K562 (cell line): Measurements from ENCODE around the gene SLC22A16. TPM values are rescaled to one million over a fixed set of nuclear protein-coding genes. Genes with fewer than 3 reads are reported as not detected.

Experiments
- ATAC-seq: fragments of 200-7000 bp; cut with Tn5 transposase; 3 replicates; pipeline ENCODE4 v1.9.1; 2020; ENCODE audit warnings: moderate library complexity
- BruUV-seq: library from RNA; stranded (reverse); fragments of 400-500 nt; replicated peaks from 2 replicates; lab custom pipeline; 2021; lab: Mats Ljungman, UMichigan
- CTCF ChIA-PET: fragments of 300-600 bp; formaldehyde crosslinking; extraction: SDS; loops from one replicate; lab custom pipeline; 2021; ENCODE audit warnings: low intra/inter-chr PET ratio; lab: Yijun Ruan, JAX
- POLR2A ChIA-PET: fragments of 300-600, 350-650 bp; sonication (Branson Sonifier 250); formaldehyde crosslinking; extraction: SDS; loops from one replicate; lab custom pipeline; 2021; ENCODE audit warnings: antibody characterized with exemption, inconsistent platforms; lab: Yijun Ruan, JAX
- DNase-seq, 4 experiments: peaks; one replicate each; pipeline versions ENCODE4 v3.0.0 to v3.0.0-alpha.2; 2011 to 2018; ENCODE audit warnings: low spot score in 3 of 4, mixed read lengths in 3 of 4; ENCODE audit errors: extremely low read depth in 1 of 4
- FAIRE-seq: peaks from 2 replicates; lab custom pipeline; 2011; peaks lifted over from hg19 to GRCh38; lab: Jason Lieb, UNC
- H2AFZ ChIP-seq: 2 replicates; pipeline ENCODE4 v1.6.0; 2011; ENCODE audit warnings: low read depth, low read length, control low read depth, inconsistent platforms
- H3K27ac ChIP-seq: fragments of 200-600 bp; 3 replicates; pipeline ENCODE4 v1.8.0; 2011; ENCODE audit warnings: low read depth, mild to moderate bottlenecking, control low read depth, inconsistent platforms, low read length, moderate library complexity, mixed read lengths; ENCODE audit errors: extremely low read depth
- H3K27me3 ChIP-seq, 2 experiments: fragments of 300-600 bp in 1 of 2; 2 replicates in 1 of 2; 3 replicates in 1 of 2; pipeline versions ENCODE4 v1.6.0 to v1.8.0; 2011; ENCODE audit warnings: inconsistent platforms in 2 of 2, low read length in 2 of 2, mild to moderate bottlenecking in 1 of 2, mixed read lengths in 1 of 2, moderate library complexity in 1 of 2; ENCODE audit not compliant: control insufficient read depth in 2 of 2, insufficient read depth in 2 of 2
- H3K36me3 ChIP-seq: fragments of 300-600 bp; 3 replicates; pipeline ENCODE4 v1.8.0; 2011; ENCODE audit warnings: mild to moderate bottlenecking, low read length, inconsistent platforms; ENCODE audit not compliant: control insufficient read depth, insufficient read depth
- H3K4me1 ChIP-seq, 2 experiments: fragments of 200-600 bp in 1 of 2; replicated peaks in 1 of 2; 2 replicates in 1 of 2; 3 replicates in 1 of 2; pipeline versions ENCODE4 v1.5.1 to v1.8.0; 2011; ENCODE audit warnings: inconsistent platforms in 2 of 2, low read length in 2 of 2, mild to moderate bottlenecking in 1 of 2, mixed read lengths in 1 of 2, moderate library complexity in 1 of 2; ENCODE audit not compliant: control insufficient read depth in 2 of 2, insufficient read depth in 2 of 2
- H3K4me2 ChIP-seq: 2 replicates; pipeline ENCODE4 v1.6.1; 2011; ENCODE audit warnings: low read length, control low read depth, inconsistent platforms, mixed read lengths; ENCODE audit not compliant: insufficient read depth
- H3K4me3 ChIP-seq: fragments of 200-600 bp; sonication (generic), shearing (Covaris generic); 2 replicates; pipeline ENCODE4 v1.5.1; 2016; ENCODE audit warnings: control low read depth, inconsistent platforms
- H3K79me2 ChIP-seq: fragments of 200-600 bp; 3 replicates; pipeline ENCODE4 v1.8.0; 2011; ENCODE audit warnings: low read length, inconsistent platforms; ENCODE audit not compliant: control insufficient read depth, insufficient read depth
- H3K9ac ChIP-seq, 2 experiments: 2 replicates each; pipeline versions ENCODE4 v1.6.0 to v1.6.1; 2011; ENCODE audit warnings: low read depth in 2 of 2, low read length in 2 of 2, control low read depth in 1 of 2, inconsistent platforms in 1 of 2, mild to moderate bottlenecking in 1 of 2, mixed read lengths in 1 of 2; ENCODE audit not compliant: insufficient read depth in 1 of 2
- H3K9me1 ChIP-seq: one replicate; pipeline ENCODE4 v1.6.0; 2011; ENCODE audit warnings: inconsistent platforms, mild to moderate bottlenecking, low read length, moderate library complexity; ENCODE audit not compliant: control insufficient read depth, insufficient read depth
- H3K9me3 ChIP-seq: replicated peaks from 2 replicates; pipeline ENCODE4 v1.5.1; 2011; ENCODE audit warnings: low read depth, low read length, inconsistent platforms; ENCODE audit not compliant: control insufficient read depth, insufficient read depth
- H4K20me1 ChIP-seq: replicated peaks from 2 replicates; pipeline ENCODE4 v1.6.1; 2011; ENCODE audit warnings: low read length, inconsistent platforms, mixed read lengths; ENCODE audit not compliant: control insufficient read depth, insufficient read depth
- ATF3 ChIP-seq, 2 experiments: fragments of 450-650 bp in 1 of 2; sonication (generic) in 1 of 2; formaldehyde crosslinking in 1 of 2; IDR thresholded peaks in 1 of 2; conservative IDR thresholded peaks in 1 of 2; 2 replicates each; pipeline versions ENCODE4 v1.6.1 to v1.8.1; 2016 to 2023; ENCODE audit warnings: mild to moderate bottlenecking in 2 of 2, moderate library complexity in 2 of 2, inconsistent platforms in 1 of 2, missing genetic modification reagents in 1 of 2
- ATF7 ChIP-seq: fragments of 450-650 bp; IDR thresholded peaks from 2 replicates; pipeline ENCODE4 v1.7.1; 2014; ENCODE audit warnings: mild to moderate bottlenecking, moderate library complexity
- CEBPB ChIP-seq: fragments of 450-650 bp; IDR thresholded peaks from 2 replicates; pipeline ENCODE4 v1.6.1; 2016; ENCODE audit warnings: missing genetic modification characterization, missing compliant biosample characterization
- CEBPG ChIP-seq, 3 experiments: fragments of 200-800 bp in 1 of 3; sonication (Bioruptor generic) in 1 of 3; sonication (generic) in 1 of 3; formaldehyde crosslinking in 1 of 3; IDR thresholded peaks in 2 of 3; conservative IDR thresholded peaks in 1 of 3; 2 replicates each; pipeline versions ENCODE4 v1.6.1 to v1.8.0; 2016 to 2022; ENCODE audit warnings: missing compliant biosample characterization in 2 of 3, missing genetic modification characterization in 2 of 3, mild to moderate bottlenecking in 1 of 3, missing genetic modification reagents in 1 of 3
- HBP1 ChIP-seq: fragments of 450-650 bp; formaldehyde crosslinking; IDR thresholded peaks from 2 replicates; pipeline ENCODE4 v1.4.0; 2022; ENCODE audit warnings: missing genetic modification characterization
- IRF9 ChIP-seq: fragments of 450-650 bp; IDR thresholded peaks from 2 replicates; pipeline ENCODE4 v1.6.1; 2016; ENCODE audit warnings: missing biosample characterization, missing genetic modification characterization
- JUND ChIP-seq, 2 experiments: IDR thresholded peaks; 2 replicates in 1 of 2; 3 replicates in 1 of 2; pipeline ENCODE4 v1.6.1; 2011; ENCODE audit warnings: borderline replicate concordance in 2 of 2, low read depth in 2 of 2, low read length in 2 of 2, improper control_type of control experiment in 1 of 2, missing biosample characterization in 1 of 2, missing genetic modification characterization in 1 of 2, missing genetic modification reagents in 1 of 2
- RB1 ChIP-seq: fragments of 450-650 bp; IDR thresholded peaks from 2 replicates; pipeline ENCODE4 v1.6.1; 2017; ENCODE audit warnings: low read depth, mild to moderate bottlenecking
- ZNF23 ChIP-seq: fragments of 250-450 bp; sonication (Bioruptor Pico); IDR thresholded peaks from 2 replicates; pipeline ENCODE4 v1.4.0; 2020; ENCODE audit warnings: mild to moderate bottlenecking
- ZSCAN32 ChIP-seq: fragments of 450-650 bp; formaldehyde crosslinking; IDR thresholded peaks from 2 replicates; pipeline ENCODE4 v1.4.0; 2020; ENCODE audit warnings: mild to moderate bottlenecking, moderate library complexity
- WGBS: fragments of 100-300 bp; shearing (Covaris generic); methylation state at CpG from one replicate; pipeline ENCODE4 v1.1.6; 2016; ENCODE audit warnings: low coverage, mixed read lengths; ENCODE audit not compliant: insufficient coverage; ENCODE audit errors: missing lambda C conversion rate; 5-methylcytosine and 5-hydroxymethylcytosine counted together
- in situ Hi-C: fragments of 300-500 bp; cut with MboI; formaldehyde crosslinking; loops from 4 replicates; pipeline ENCODE4 v1.15.0; 2018; ENCODE audit warnings: inconsistent platforms, mixed read lengths
- intact Hi-C: fragments of 100-400 bp; cut with micrococcal nuclease; formaldehyde crosslinking; loops from 2 replicates; pipeline ENCODE4 v1.14.2; 2022
- polyA plus RNA-seq, 8 experiments: library from polyadenylated mRNA; depleted of rRNA in 4 of 8; stranded (reverse) in 5 of 8; unstranded in 3 of 8; fragments of >200 nt; fragmentation: Nextera tagmentation in 2 of 8; fragmentation: Illumina TruSeq in 1 of 8; extraction: Ambion mirVana in 2 of 8; extraction: Trizol in 1 of 8; gene quantifications; 2 replicates each; pipeline versions ENCODE4 v1.2.1 to v1.2.3, GENCODE V29; 2011 to 2014; ENCODE audit warnings: inconsistent platforms in 1 of 8, missing spikeins in 1 of 8
- total RNA-seq, 7 experiments: library from RNA; depleted of rRNA in 6 of 7; stranded (reverse); fragments of >200 nt in 6 of 7; fragmentation: Illumina TruSeq in 2 of 7; extraction: Trizol in 2 of 7; gene quantifications; 2 replicates each; pipeline versions ENCODE4 v1.2.1 to v1.2.3, GENCODE V29; 2011 to 2021; ENCODE audit warnings: low replicate concordance in 1 of 7

SLC22A16 gene
- total and polyA plus RNA-seq, 9 of the 15 experiments (the other 6 are each of a cell fraction or from before 2014, with no cell fraction given) = not detected

- no TSS peak for BruUV-seq
- Histone ChIP-seq H4K20me1 (no peaks in the 10 kb centered on the region), H3K9me1 (no peaks in the 10 kb centered on the region), H3K9me3 (no peaks in the 10 kb centered on the region), H3K4me2 (no peak overlapping the region), H3K36me3 (no peaks in the 10 kb centered on the region), H3K79me2 (no peaks in the 10 kb centered on the region), H3K27ac (no peak overlapping the region), H3K9ac (no peak overlapping the region), H3K4me3 (no peak overlapping the region), H2AFZ (no peak overlapping the region), H3K4me1 (peaks cover 0 to 6% of the 10 kb centered on the region in 2 experiments; a peak in 2 of 5 replicates), H3K27me3 (peaks cover 0 to 13% of the 10 kb centered on the region in 2 experiments; a peak in 2 of 5 replicates)
- DNase-seq (no peak), ATAC-seq (no peak), FAIRE-seq (no peak)
- TF ChIP-seq ZSCAN32 (CRISPR knock-in tag) = 0 out of 2 replicates have a peak, but pooled peaks have one; percentile 23
- TF ChIP-seq IRF9 (tag) = 0 out of 2 replicates have a peak, but pooled peaks have one; percentile 52
- TF ChIP-seq RB1 = no peak
- TF ChIP-seq ATF7 = peak; percentile 47; the same call in 1 of the 2 replicates
- peak; percentile 61 for TF ChIP-seq CEBPG (CRISPR knock-in tag; IDR thresholded peaks at IDR 0.05)
- peak; percentile 81 to 85 for TF ChIP-seq CEBPG (tag; conservative IDR thresholded peaks at IDR 0.05 in 1 of 2, IDR thresholded peaks at IDR 0.05 in 1 of 2)
- TF ChIP-seq HBP1 (CRISPR knock-in tag) = 0 out of 2 replicates have a peak, but pooled peaks have one; percentile 44
- 0 out of 2 replicates have a peak, but pooled peaks have one; percentile 25 for TF ChIP-seq JUND (IDR thresholded peaks at IDR 0.05; ENCODE audit: borderline replicate concordance, low read depth, low read length)
- no peak for TF ChIP-seq JUND (tag; IDR thresholded peaks at IDR 0.05; ENCODE audit: borderline replicate concordance, low read depth, low read length)
- peak; percentile 90 for TF ChIP-seq ATF3 (IDR thresholded peaks at IDR 0.05)
- TF ChIP-seq ATF3 (CRISPR knock-in tag; conservative IDR thresholded peaks at IDR 0.05) = no peak
- TF ChIP-seq ZNF23 = no peak
- TF ChIP-seq CEBPB (tag) = peak; percentile 80
- ChIA-PET CTCF (no interaction called here), POLR2A (no interaction called here)
- in situ Hi-C loops (no loop called here), intact Hi-C loops (no loop called here)
- WGBS = 9% methylated on average over 7 of the region's 7 CpGs
These were observed 16.2 kb upstream of the SLC22A16 start for GRCh38 chr6:110492584-110492983.
